ENCODE results near the gene KDELR1. TPM values are rescaled to one million over a fixed set of nuclear protein-coding genes. Genes with fewer than 3 reads are reported as not detected.

KDELR1 gene
- total and polyA plus RNA-seq, 2 donors from 2014 or later, result 169 to 204 TPM

GRCh38 chr19:48405850-48406249 lies 14.5 kb upstream of the KDELR1 start:
- Histone ChIP-seq H3K4me3 (ENCODE audit: low read length in 3 of 3) (no peak overlapping the region), H3K27ac (ENCODE audit: low read depth in 2 of 2, low read length in 2 of 2) (no peak overlapping the region), H3K4me1 (ENCODE audit: control insufficient read depth in 2 of 3, insufficient read depth in 2 of 3, low read depth in 1 of 3, low read length in 3 of 3) (no peaks in the 10 kb centered on the region), H3K27me3 (ENCODE audit: control insufficient read depth, insufficient read depth, low read length) (no peaks in the 10 kb centered on the region), H3K36me3 (ENCODE audit: control insufficient read depth in 2 of 3, insufficient read depth in 3 of 3, low read length in 3 of 3) (no peaks in the 10 kb centered on the region), H3K9ac (ENCODE audit: low read length in 3 of 3) (no peak overlapping the region), H3K9me3 (ENCODE audit: control insufficient read depth in 2 of 3, insufficient read depth in 1 of 3, low read length in 3 of 3) (peaks cover 0 to 4% (median 0%) of the 10 kb centered on the region in 3 donors)
- intact Hi-C loops (cut with DNase I), result no loop called here
- TF ChIP-seq CTCF (IDR thresholded peaks at IDR 0.05; ENCODE audit: borderline replicate concordance, extremely low read depth, insufficient read depth), result no peak
- DNase-seq, result peak in 1 of 5 donors; percentile 10
- no peak for FAIRE-seq

- Histone ChIP-seq H3K4me1 (ENCODE audit: control insufficient read depth in 2 of 3, insufficient read depth in 2 of 3, low read depth in 1 of 3, low read length in 3 of 3) (peaks cover 0 to 2% (median 0%) of the 10 kb centered on the region in 3 donors), H3K36me3 (ENCODE audit: control insufficient read depth in 2 of 3, insufficient read depth in 3 of 3, low read length in 3 of 3) (no peaks in the 10 kb centered on the region), H3K27me3 (ENCODE audit: control insufficient read depth, insufficient read depth, low read length) (no peaks in the 10 kb centered on the region), H3K9me3 (ENCODE audit: control insufficient read depth in 2 of 3, insufficient read depth in 1 of 3, low read length in 3 of 3) (peaks cover 0 to 4% (median 0%) of the 10 kb centered on the region in 3 donors), H3K27ac (ENCODE audit: low read depth in 2 of 2, low read length in 2 of 2) (no peak overlapping the region), H3K9ac (ENCODE audit: low read length in 3 of 3) (no peak overlapping the region), H3K4me3 (ENCODE audit: low read length in 3 of 3) (no peak overlapping the region)
- TF ChIP-seq CTCF (IDR thresholded peaks at IDR 0.05; ENCODE audit: borderline replicate concordance, extremely low read depth, insufficient read depth), result no peak
- DNase-seq (peak in 1 of 5 donors; percentile 62), FAIRE-seq (no peak)
- intact Hi-C loops (cut with DNase I), result no loop called here
Observed at GRCh38 chr19:48405010-48405659, 13.8 kb upstream of the KDELR1 start.

- no peak for TF ChIP-seq CTCF (IDR thresholded peaks at IDR 0.05; ENCODE audit: borderline replicate concordance, extremely low read depth, insufficient read depth)
- H3K4me1 ChIP-seq (ENCODE audit: control insufficient read depth in 2 of 3, insufficient read depth in 2 of 3, low read depth in 1 of 3, low read length in 3 of 3), result peaks cover 0 to 2% (median 0%) of the 10 kb centered on the region in 3 donors
- H3K9me3 ChIP-seq (ENCODE audit: control insufficient read depth in 2 of 3, insufficient read depth in 1 of 3, low read length in 3 of 3), result peaks cover 0 to 4% (median 0%) of the 10 kb centered on the region in 3 donors
- no peaks in the 10 kb centered on the region for H3K36me3 ChIP-seq (ENCODE audit: control insufficient read depth in 2 of 3, insufficient read depth in 3 of 3, low read length in 3 of 3)
- H3K9ac ChIP-seq (ENCODE audit: low read length in 3 of 3), result no peak overlapping the region
- no peaks in the 10 kb centered on the region for H3K27me3 ChIP-seq (ENCODE audit: control insufficient read depth, insufficient read depth, low read length)
- H3K4me3 ChIP-seq (ENCODE audit: low read length in 3 of 3), result no peak overlapping the region
- DNase-seq, result peak; percentile 58 to 82 (median 68)
- intact Hi-C loops (cut with DNase I), result no loop called here
- H3K27ac ChIP-seq (ENCODE audit: low read depth in 2 of 2, low read length in 2 of 2), result no peak overlapping the region
- FAIRE-seq, result no peak
Observed at GRCh38 chr19:48403606-48404005, 12.3 kb upstream of the KDELR1 start.

All from kidney (tissue), 14 donors.